Common myeloid progenitor, CD34-positive (primary cell): Measurements from ENCODE around the gene ERCC4.

Source experiments
- CTCF ChIA-PET: fragments of 350-600 bp; sonication (Branson Sonifier 250); formaldehyde crosslinking; loops from one replicate; lab custom pipeline; 2021; ENCODE audit warnings: antibody characterized with exemption; lab: Charles Lee
- POLR2A ChIA-PET: fragments of 350-600 bp; sonication (Branson Sonifier 250); formaldehyde crosslinking; loops from one replicate; lab custom pipeline; 2021; ENCODE audit warnings: antibody characterized with exemption; lab: Charles Lee
- DNase-seq, 3 donors: peaks; one replicate each; pipeline versions ENCODE4 v3.0.0 to v3.0.0-alpha.2; 2013
- H3K27ac ChIP-seq, 2 experiments: 1 replicate in 1 of 2; 2 replicates in 1 of 2; pipeline ENCODE4 v1.7.0; 2013; ENCODE audit warnings: inconsistent platforms in 2 of 2, low read length in 2 of 2, mild to moderate bottlenecking in 2 of 2, low read depth in 1 of 2, moderate library complexity in 1 of 2; ENCODE audit not compliant: severe bottlenecking in 2 of 2, insufficient read depth in 1 of 2, poor library complexity in 1 of 2
- H3K27me3 ChIP-seq, 5 experiments: replicated peaks in 2 of 5; 1 replicate in 3 of 5; 2 replicates in 2 of 5; pipeline versions ENCODE4 v1.6.1 to v1.7.0; 2013; ENCODE audit warnings: low read length in 4 of 5, mild to moderate bottlenecking in 2 of 5, moderate library complexity in 2 of 5, inconsistent platforms in 1 of 5; ENCODE audit not compliant: insufficient read depth in 5 of 5, control insufficient read depth in 4 of 5
- H3K36me3 ChIP-seq, 4 experiments: 1 replicate in 2 of 4; 2 replicates in 2 of 4; pipeline versions ENCODE4 v1.6.1 to v1.7.0; 2013; ENCODE audit warnings: low read length in 3 of 4, control low read depth in 1 of 4, mild to moderate bottlenecking in 1 of 4; ENCODE audit not compliant: control insufficient read depth in 4 of 4, insufficient read depth in 4 of 4
- H3K4me1 ChIP-seq, 4 experiments: 1 replicate in 3 of 4; 2 replicates in 1 of 4; pipeline versions ENCODE4 v1.6.1 to v1.7.1; 2013; ENCODE audit warnings: low read length in 3 of 4, mild to moderate bottlenecking in 3 of 4, control low read depth in 1 of 4, inconsistent platforms in 1 of 4, moderate library complexity in 1 of 4; ENCODE audit not compliant: control insufficient read depth in 4 of 4, insufficient read depth in 4 of 4; ENCODE audit errors: control extremely low read depth in 1 of 4
- H3K4me3 ChIP-seq, 7 experiments: 1 replicate in 4 of 7; 2 replicates in 3 of 7; pipeline versions ENCODE4 v1.5.1 to v1.7.0; 2013; ENCODE audit warnings: mild to moderate bottlenecking in 7 of 7, low read length in 6 of 7, moderate library complexity in 6 of 7, inconsistent platforms in 2 of 7, low read depth in 2 of 7, control low read depth in 1 of 7; ENCODE audit not compliant: insufficient read depth in 4 of 7, control insufficient read depth in 1 of 7; ENCODE audit errors: extremely low read depth in 1 of 7
- H3K9me3 ChIP-seq, 5 experiments: 1 replicate in 4 of 5; 2 replicates in 1 of 5; pipeline versions ENCODE4 v1.6.1 to v1.7.1; 2013; ENCODE audit warnings: low read length in 4 of 5, mild to moderate bottlenecking in 2 of 5, inconsistent platforms in 1 of 5, low read depth in 1 of 5, moderate library complexity in 1 of 5; ENCODE audit not compliant: control insufficient read depth in 4 of 5, insufficient read depth in 2 of 5; ENCODE audit errors: control extremely low read depth in 1 of 5
- WGBS: methylation state at CpG from one replicate; pipeline ENCODE4 v1.1.5; 2013; ENCODE audit not compliant: insufficient coverage; 5-methylcytosine and 5-hydroxymethylcytosine counted together

Gene ERCC4

DNA sequence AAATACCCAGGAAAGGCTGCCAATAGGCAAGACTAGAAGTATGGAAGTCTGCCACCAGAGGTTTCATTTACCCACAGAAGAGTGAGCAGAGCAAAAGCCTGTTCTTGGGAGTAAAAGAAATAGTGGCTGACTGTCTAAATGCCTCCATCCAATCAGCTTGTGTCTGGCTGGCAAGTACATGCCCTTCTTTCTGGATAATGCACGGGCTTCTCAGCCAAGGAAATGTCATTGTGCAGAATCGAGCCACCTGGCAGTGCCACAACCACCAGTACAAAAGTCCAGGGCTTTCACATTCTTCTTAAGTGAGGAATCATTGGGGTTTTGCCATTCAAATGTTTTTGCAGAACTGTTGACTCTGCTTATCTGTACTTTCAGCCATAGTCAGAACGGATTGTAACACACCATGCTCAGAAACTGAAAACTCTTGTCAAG, 10.1 kb upstream of the ERCC4 start:
- DNase-seq, result no peak
- no peak overlapping the region for H3K4me3 ChIP-seq
- H3K9me3 ChIP-seq, result peaks cover 0 to 9% (median 0%) of the 10 kb centered on the region in 5 experiments
- 78% methylated on average over 3 of the region's 3 CpGs for WGBS
- ChIA-PET CTCF (no interaction called here), POLR2A (no interaction called here)
- H3K27ac ChIP-seq, result no peak overlapping the region
- H3K4me1 ChIP-seq, result no peaks in the 10 kb centered on the region
- H3K36me3 ChIP-seq, result no peaks in the 10 kb centered on the region
- peaks cover 0 to 6% (median 0%) of the 10 kb centered on the region in 5 experiments for H3K27me3 ChIP-seq

DNA sequence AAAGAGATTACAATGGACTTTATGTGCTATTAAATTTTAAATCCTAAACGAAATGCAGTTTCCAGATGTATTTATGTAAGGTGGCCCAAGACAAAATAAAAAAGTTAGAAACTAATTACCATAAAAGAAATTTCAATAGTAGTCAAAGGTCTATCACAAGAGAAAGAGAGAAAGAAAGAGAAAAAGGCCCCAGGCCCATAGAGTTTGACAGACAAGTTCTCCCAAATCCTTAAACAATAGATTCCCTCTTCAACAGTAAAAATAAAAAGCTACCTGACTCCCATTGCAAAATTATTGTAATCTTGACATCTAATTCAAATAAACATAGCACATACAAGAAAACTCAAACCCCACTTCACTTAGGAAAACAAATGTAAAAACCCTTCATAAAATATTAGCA, 8.6 kb upstream of the ERCC4 start:
- POLR2A ChIA-PET, result no interaction called here
- no peak for DNase-seq
- CTCF ChIA-PET, result no interaction called here

DNA sequence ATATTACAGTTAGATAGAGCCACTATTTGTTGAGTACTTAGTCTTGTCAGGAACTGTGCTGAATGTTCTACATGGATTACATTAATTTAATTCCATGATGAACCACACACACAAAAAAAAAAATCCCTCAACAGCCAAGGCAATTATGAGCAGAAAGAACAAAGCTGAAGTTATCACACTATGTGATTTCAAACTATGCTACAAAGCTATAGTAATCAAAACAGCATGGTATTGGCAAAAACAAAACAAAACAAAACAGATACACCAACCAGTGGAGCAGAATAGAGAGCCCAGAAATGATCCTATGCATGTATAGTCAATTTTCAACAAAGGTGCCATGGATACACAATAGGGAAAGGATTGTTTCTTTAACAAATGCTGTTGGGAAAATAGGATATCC, 8.1 kb upstream of the ERCC4 start:
- no peak overlapping the region for H3K27ac ChIP-seq
- H3K4me3 ChIP-seq, result no peak overlapping the region
- DNase-seq, result no peak
- POLR2A ChIA-PET, result no interaction called here
- peaks cover 0 to 9% (median 0%) of the 10 kb centered on the region in 5 experiments for H3K9me3 ChIP-seq
- H3K36me3 ChIP-seq, result no peaks in the 10 kb centered on the region
- CTCF ChIA-PET, result no interaction called here
- peaks cover 0 to 6% (median 0%) of the 10 kb centered on the region in 5 experiments for H3K27me3 ChIP-seq
- H3K4me1 ChIP-seq, result no peaks in the 10 kb centered on the region

More for the DNA sequence above, 8.6 kb upstream of the ERCC4 start:
- Histone ChIP-seq H3K36me3 (no peaks in the 10 kb centered on the region), H3K4me1 (no peaks in the 10 kb centered on the region), H3K4me3 (no peak overlapping the region), H3K27me3 (peaks cover 0 to 6% (median 0%) of the 10 kb centered on the region in 5 experiments), H3K9me3 (peaks cover 0 to 9% (median 0%) of the 10 kb centered on the region in 5 experiments), H3K27ac (no peak overlapping the region)
- WGBS, result no CpG with 5 or more reads among the region's 1 CpG

DNA sequence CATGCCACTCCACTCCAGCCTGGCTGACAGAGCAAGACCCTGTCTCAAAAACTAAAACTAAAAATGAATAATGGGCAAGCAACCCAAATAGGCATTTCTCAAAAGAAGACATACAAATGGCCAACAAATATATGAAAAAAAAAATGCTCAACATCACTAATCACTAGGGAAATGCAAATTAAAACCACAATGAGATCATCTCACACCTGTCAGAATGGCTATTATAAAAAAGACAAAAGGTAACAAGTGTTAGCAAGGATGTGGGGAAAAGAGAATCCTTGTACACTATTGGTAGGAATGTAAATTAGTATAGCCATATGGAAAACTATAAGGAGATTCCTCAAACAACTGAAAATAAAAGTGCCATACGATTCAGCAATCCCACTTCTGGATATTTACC, 7.1 kb upstream of the ERCC4 start:
- CTCF ChIA-PET, result no interaction called here
- no peak for DNase-seq
- Histone ChIP-seq H3K27ac (no peak overlapping the region), H3K4me3 (no peak overlapping the region), H3K4me1 (no peaks in the 10 kb centered on the region), H3K27me3 (peaks cover 0 to 6% (median 0%) of the 10 kb centered on the region in 5 experiments), H3K36me3 (no peaks in the 10 kb centered on the region), H3K9me3 (peaks cover 0 to 9% (median 0%) of the 10 kb centered on the region in 5 experiments)
- 100% methylated on average over 1 of the region's 1 CpG for WGBS
- POLR2A ChIA-PET, result no interaction called here

DNA sequence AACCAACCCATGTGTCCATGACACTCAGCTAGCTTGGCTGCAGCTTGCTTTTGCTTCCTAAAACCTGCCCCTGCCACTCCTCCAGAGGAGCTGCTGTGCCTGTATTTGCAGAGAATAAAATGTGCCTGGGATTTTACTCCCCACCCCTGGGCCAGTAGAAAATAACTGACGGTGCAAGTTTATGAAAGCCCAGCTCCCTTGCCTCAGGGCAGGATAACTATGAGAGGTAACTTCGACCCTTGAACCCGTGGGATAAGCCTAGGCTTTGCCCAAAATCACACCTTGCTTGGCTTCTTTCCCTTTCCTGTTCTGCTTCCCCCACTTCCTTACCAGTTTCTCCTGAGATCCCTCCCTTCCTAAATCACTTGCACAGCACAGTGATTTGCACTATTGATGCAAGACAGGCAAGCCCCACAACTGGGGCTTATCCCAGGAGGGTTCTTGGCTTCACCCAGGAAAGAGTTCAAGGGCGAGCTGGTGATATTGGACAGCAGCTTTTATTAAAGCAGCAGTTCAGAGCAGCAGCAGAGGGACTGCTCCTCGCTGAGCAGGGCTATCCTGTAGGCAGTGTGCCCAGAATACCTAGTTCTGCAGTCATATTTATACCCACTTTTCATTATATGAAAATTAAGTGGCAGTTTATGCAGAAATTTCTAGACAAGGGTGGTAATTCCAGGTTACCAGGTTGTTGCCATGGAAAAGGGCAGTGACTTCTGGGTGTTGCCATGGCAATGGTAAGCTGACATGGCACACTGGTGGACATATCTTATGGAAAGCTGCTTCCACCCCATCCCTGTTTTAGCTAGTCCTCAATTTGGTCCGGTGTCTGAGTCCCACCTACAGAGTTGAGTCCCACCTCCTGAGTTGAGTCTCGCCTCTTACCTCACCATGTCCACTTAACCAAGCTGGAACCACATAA, 6.3 kb upstream of the ERCC4 start:
- Histone ChIP-seq H3K27me3 (peaks cover 0 to 4% (median 0%) of the 10 kb centered on the region in 5 experiments), H3K4me3 (no peak overlapping the region), H3K9me3 (peaks cover 0 to 9% (median 0%) of the 10 kb centered on the region in 5 experiments), H3K4me1 (peaks cover 0 to 3% (median 0%) of the 10 kb centered on the region in 4 experiments), H3K36me3 (no peaks in the 10 kb centered on the region), H3K27ac (no peak overlapping the region)
- DNase-seq, result no peak
- 90% methylated on average over 6 of the region's 7 CpGs for WGBS
- CTCF ChIA-PET, result no interaction called here
- POLR2A ChIA-PET, result no interaction called here

DNA sequence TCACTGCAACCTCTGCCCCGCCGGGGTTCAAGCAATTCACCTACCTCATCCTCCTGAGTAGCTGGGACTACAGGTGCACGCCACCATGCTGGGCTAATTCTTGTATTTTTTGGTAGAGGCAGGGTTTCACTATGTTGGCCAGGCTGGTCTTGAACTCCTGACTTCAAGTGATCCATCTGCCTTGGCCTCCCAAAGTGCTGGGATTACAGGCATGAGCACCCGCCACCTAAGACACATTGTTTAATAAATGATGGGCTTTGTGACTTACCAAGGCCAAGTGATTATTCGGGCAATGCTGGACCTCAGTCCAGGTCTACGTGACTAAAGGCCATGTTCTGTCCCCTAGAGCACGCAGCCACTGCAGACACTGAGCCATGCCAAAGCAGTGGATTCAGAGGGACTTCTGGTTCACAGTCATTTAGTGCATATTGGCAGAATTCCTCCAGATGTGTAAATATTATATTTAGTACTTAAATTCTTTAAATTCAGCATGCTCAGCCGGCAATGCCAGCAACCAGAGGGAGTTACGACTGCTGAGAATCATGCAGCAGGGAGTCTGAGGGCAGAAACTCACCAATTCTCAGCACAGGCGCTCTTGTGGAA, 4.8 kb upstream of the ERCC4 start:
- 98% methylated on average over 5 of the region's 10 CpGs for WGBS
- no peaks in the 10 kb centered on the region for H3K36me3 ChIP-seq
- no peak overlapping the region for H3K27ac ChIP-seq
- DNase-seq, result no peak
- peaks cover 0 to 12% (median 2%) of the 10 kb centered on the region in 4 experiments for H3K4me1 ChIP-seq
- POLR2A ChIA-PET, result no interaction called here
- no peak overlapping the region for H3K4me3 ChIP-seq
- no peaks in the 10 kb centered on the region for H3K27me3 ChIP-seq
- CTCF ChIA-PET, result no interaction called here
- H3K9me3 ChIP-seq, result peaks cover 0 to 9% (median 0%) of the 10 kb centered on the region in 5 experiments

DNA sequence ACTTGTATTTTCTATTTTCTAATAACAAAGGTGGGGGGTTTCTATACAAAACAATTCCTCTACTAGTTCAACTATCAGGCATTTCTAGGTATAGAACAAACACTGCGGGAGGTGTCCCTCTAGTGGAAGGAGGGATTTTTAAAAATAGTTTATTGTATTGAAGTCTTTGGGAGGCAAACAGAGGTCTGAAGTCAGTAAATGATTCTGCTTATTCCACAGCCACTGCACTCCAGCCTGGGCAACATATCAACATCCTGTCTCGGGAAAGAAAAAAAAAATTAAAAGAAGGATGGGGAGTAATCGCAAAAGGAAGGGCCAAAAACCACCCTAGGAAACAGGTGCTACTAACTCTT, 648 bp upstream of the ERCC4 start:
- Histone ChIP-seq H3K4me3 (peak overlapping the region in 6 of 7 experiments; percentile 40 to 84 (median 70)), H3K4me1 (peaks cover 2 to 22% (median 11%) of the 10 kb centered on the region in 4 experiments), H3K36me3 (peaks cover 0 to 8% (median 2%) of the 10 kb centered on the region in 4 experiments), H3K27me3 (no peaks in the 10 kb centered on the region), H3K9me3 (no peaks in the 10 kb centered on the region), H3K27ac (peak overlapping the region; percentile 37 to 71)
- 0% methylated on average over 1 of the region's 3 CpGs for WGBS
- DNase-seq, result peak in 2 of 3 donors; percentile 66 to 78
- ChIA-PET POLR2A (no interaction called here), CTCF (interaction anchor here (1.0 to 1.5 kb wide), 11 partner anchors 15 to 1513 kb away, joined by 3 to 6 read pairs (median 3); no protein-coding TSS in a partner anchor)
